Cerebellar nuclear complex (tissue), 1 donor: ENCODE data around the gene CSMD2.
"Not testable (repeated sequence)": the region's sequence is repeated elsewhere in the genome, so short reads cannot be mapped to it uniquely, and the experiment has no call there.

ENCODE experiments used
- DNase-seq, 2 experiments: peaks; one replicate each; lab custom pipeline; 2025; lab: John Stamatoyannopoulos, UW

Gene CSMD2

GRCh38 chr1:34053660-34054059, 111.4 kb downstream of the CSMD2 start:
- DNase-seq, result no peak

- no peak for DNase-seq
These were observed 112.5 kb downstream of the CSMD2 start for GRCh38 chr1:34052565-34052964.

GRCh38 chr1:34050709-34051485, 114.1 kb downstream of the CSMD2 start:
- DNase-seq, result no peak

- no peak for DNase-seq
These were observed 115.0 kb downstream of the CSMD2 start for GRCh38 chr1:34049994-34050393.

- no peak for DNase-seq
These were observed 115.6 kb downstream of the CSMD2 start for GRCh38 chr1:34049477-34049876.

GRCh38 chr1:34037856-34038255, 127.2 kb downstream of the CSMD2 start:
- no peak for DNase-seq

GRCh38 chr1:34037109-34037508, 127.9 kb downstream of the CSMD2 start:
- no peak for DNase-seq

- no peak for DNase-seq
These were observed 131.0 kb downstream of the CSMD2 start for GRCh38 chr1:34034036-34034435.

GRCh38 chr1:34029954-34030353, 135.1 kb downstream of the CSMD2 start:
- DNase-seq, result no peak

GRCh38 chr1:34029515-34029914, 135.5 kb downstream of the CSMD2 start:
- no peak for DNase-seq

GRCh38 chr1:34028381-34029055, 136.5 kb downstream of the CSMD2 start:
- DNase-seq, result no peak

GRCh38 chr1:34025675-34026074, 139.4 kb downstream of the CSMD2 start:
- DNase-seq, result no peak

GRCh38 chr1:34024485-34024884, 140.5 kb downstream of the CSMD2 start:
- DNase-seq, result no peak

GRCh38 chr1:34019741-34020552, 145.1 kb downstream of the CSMD2 start:
- DNase-seq, result no peak

- DNase-seq, result no peak
These were observed 146.7 kb downstream of the CSMD2 start for GRCh38 chr1:34018285-34018684.

- not testable (repeated sequence) for DNase-seq
These were observed 148.7 kb downstream of the CSMD2 start for GRCh38 chr1:34016281-34016680.

GRCh38 chr1:34013958-34014737, 150.9 kb downstream of the CSMD2 start:
- no peak for DNase-seq

GRCh38 chr1:34013136-34013535, 151.9 kb downstream of the CSMD2 start:
- no peak for DNase-seq

- no peak for DNase-seq
These were observed 155.6 kb downstream of the CSMD2 start for GRCh38 chr1:34009340-34009985.

- DNase-seq, result no peak
These were observed 157.3 kb downstream of the CSMD2 start for GRCh38 chr1:34007760-34008159.

- DNase-seq, result no peak
These were observed 159.7 kb downstream of the CSMD2 start for GRCh38 chr1:34005309-34005708.
